ENCODE measurements around the gene OLFML1.
A peak's percentile ranks its signal among the peaks of the same experiment; 100 is the strongest.

The OLFML1 gene

DNA sequence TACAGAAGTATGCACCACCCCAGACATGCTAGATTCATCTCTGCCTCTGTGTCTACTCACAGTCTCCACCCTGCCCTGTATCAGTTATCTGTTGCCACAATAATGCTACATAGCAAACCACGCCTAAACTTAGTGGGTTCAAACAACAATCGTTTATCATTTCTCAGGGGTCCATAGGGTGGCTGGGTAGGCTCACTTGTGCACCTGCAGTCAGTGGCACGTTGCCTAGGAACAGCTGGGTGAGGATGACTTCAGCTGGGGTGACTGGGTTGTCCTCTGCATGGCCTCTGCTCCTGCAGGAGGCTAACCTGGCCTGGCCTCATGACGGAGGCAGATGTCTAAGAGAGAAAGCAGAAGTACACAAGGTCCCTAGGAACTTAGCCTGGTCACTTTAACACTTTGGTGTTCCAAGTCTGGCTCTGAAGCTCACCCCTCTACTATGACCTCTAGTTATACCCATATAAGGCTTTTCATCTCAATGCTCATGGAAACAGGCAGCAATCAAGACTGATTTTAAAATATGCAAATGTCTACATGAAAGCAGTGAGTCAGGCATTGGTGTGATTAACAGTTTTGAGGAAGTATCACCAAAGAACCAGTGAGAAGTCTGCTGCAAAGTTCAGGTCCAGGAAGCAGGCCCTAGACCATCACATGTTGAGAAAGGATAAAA is 10.7 kb downstream of the OLFML1 start:
- TF ChIP-seq, protein P1, sequence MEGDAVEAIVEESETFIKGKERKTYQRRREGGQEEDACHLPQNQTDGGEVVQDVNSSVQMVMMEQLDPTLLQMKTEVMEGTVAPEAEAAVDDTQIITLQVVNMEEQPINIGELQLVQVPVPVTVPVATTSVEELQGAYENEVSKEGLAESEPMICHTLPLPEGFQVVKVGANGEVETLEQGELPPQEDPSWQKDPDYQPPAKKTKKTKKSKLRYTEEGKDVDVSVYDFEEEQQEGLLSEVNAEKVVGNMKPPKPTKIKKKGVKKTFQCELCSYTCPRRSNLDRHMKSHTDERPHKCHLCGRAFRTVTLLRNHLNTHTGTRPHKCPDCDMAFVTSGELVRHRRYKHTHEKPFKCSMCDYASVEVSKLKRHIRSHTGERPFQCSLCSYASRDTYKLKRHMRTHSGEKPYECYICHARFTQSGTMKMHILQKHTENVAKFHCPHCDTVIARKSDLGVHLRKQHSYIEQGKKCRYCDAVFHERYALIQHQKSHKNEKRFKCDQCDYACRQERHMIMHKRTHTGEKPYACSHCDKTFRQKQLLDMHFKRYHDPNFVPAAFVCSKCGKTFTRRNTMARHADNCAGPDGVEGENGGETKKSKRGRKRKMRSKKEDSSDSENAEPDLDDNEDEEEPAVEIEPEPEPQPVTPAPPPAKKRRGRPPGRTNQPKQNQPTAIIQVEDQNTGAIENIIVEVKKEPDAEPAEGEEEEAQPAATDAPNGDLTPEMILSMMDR (IDR thresholded peaks at IDR 0.05; ENCODE audit: extremely low read depth, missing control alignments), result no peak
- DNase-seq (ENCODE audit: low spot score), result peak; percentile 57

DNA sequence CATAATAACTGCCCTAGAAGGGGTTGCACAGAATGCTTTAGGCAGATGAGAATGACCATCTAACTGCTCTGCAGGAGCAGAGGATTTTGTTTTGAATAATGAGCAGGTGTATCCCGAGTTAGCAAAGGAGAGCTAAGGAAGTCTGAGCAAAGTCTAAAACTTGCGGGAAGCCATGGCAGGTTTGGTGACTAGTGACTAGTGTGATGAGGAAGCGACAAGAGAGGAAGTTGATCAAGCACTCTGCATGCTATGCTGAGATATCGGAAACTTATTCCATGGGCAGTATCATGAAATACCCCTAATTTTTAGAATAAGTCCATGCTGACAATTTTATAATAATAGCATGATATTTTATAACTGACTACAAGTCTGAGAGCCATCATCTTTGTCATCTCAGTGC is 12.9 kb downstream of the OLFML1 start:
- TF ChIP-seq, protein P1 (IDR thresholded peaks at IDR 0.05; ENCODE audit: extremely low read depth, missing control alignments), result no peak
- no peak for DNase-seq (ENCODE audit: low spot score)

DNA sequence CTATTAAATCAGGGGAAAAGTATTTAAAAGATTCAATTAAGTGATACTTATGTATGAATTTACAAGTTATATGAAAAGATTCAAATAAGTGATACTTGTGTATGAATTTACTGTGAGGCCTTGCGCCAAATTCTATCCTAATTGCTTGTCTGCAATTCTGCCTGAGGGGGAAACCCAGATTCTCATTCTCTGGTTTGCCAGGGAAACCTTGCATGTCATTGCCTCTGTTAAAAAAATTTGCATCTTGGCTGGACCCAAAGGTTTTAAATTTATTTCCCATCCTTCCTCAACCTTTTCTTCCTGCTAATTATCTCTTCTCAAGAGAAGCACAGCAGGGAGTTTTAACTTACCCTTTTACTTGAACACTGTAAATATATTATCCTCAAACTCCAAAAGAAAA is 13.8 kb downstream of the OLFML1 start:
- TF ChIP-seq, protein P1 (IDR thresholded peaks at IDR 0.05; ENCODE audit: extremely low read depth, missing control alignments), result no peak
- no peak for DNase-seq (ENCODE audit: low spot score)

DNA sequence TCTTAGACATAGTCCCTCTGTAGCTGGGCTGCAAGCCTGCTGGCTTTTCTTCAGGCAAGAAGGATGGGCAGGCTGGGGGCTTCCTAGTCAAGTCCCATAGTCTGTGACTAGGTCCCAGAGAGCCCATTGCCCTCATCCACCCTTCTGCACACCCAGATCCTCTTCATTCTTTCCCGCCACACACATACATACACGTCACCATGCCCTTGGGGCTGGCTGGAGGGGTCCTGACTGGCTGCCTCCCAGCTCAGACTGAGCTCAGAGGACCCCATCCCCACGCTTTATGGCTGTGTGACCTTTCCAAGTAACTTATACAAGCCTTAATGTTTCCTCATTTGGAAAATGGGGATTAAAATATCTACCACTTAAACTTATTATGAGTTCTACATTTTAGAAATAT is 14.9 kb downstream of the OLFML1 start:
- DNase-seq (ENCODE audit: low spot score), result no peak
- TF ChIP-seq, protein P1 (IDR thresholded peaks at IDR 0.05; ENCODE audit: extremely low read depth, missing control alignments), result no peak

DNA sequence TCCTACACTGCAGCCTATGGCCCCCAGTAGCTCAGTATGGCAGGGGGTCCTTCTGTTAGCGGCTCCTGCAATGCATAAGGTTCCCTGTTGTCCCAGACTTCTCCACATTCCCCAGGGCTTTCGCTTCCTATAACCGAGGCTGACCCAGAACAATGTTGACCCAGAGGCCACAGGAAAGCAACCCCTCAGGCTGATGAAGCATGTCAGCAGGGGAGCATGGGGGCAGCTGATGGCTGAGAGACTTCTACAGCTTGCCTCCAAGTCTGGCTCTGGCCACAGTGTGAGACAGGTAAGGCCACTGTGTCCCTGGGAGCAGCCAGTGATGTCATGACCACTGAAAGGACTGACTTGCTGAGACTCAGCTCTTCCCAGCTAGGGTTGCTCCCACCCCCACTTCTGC is 15.9 kb downstream of the OLFML1 start:
- TF ChIP-seq, protein P1 (IDR thresholded peaks at IDR 0.05; ENCODE audit: extremely low read depth, missing control alignments), result no peak
- no peak for DNase-seq (ENCODE audit: low spot score)

DNA sequence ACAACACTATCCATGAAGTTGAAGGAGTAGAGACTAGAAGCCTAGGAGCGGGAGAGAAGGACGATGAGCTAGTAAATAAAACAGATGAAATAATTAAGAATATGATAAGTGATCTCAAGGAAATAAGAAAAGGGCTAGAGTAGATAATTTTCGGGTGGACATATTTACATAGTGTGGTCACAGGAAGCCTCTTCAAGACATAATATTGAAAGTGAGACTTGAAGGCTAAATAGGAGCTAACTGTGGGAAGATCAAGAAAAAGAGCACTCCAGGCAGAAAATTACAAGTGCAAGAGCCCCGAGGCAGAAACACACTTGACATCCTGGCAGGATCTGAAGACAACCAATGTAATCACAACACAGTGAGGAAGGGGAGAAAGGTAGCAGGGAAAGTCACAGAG is 16.6 kb downstream of the OLFML1 start:
- TF ChIP-seq, protein P1 (IDR thresholded peaks at IDR 0.05; ENCODE audit: extremely low read depth, missing control alignments), result no peak
- no peak for DNase-seq (ENCODE audit: low spot score)

DNA sequence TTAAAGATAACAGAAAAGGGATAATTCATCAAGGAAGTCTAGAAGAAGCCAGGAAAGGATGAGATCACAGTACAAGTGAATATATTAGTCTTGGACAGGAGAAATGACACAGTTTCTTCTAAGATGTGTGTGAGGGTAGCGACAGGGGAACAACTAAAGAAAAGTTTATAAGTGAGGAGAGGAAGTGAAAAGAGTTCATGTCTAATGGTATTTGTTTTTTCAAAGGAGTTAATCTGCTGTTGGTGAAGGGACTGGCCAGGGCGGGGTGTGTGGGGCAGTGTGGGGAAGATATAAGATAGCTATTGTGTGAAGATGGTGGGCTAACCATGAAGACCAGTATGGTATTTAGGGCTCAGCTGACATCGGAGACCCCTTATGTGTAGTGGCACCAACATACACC is 20.9 kb downstream of the OLFML1 start:
- TF ChIP-seq, protein P1 (IDR thresholded peaks at IDR 0.05; ENCODE audit: extremely low read depth, missing control alignments), result no peak
- no peak for DNase-seq (ENCODE audit: low spot score)

All from GM20000 (cell line).